NT2/D1 (cell line): ENCODE results near the gene ADAM19.

Experiments used
- DNase-seq: peaks from one replicate; pipeline ENCODE4 v3.0.0-alpha.2; 2011; ENCODE audit warnings: low read depth, low spot score
- H3K27me3 ChIP-seq: 2 replicates; pipeline ENCODE4 v1.6.0; 2011; ENCODE audit warnings: mild to moderate bottlenecking; ENCODE audit not compliant: insufficient read length, insufficient read depth
- H3K36me3 ChIP-seq: 2 replicates; pipeline ENCODE4 v1.6.1; 2011; ENCODE audit warnings: mild to moderate bottlenecking, low read length, mixed read lengths; ENCODE audit not compliant: insufficient read depth, insufficient read length
- H3K4me1 ChIP-seq: 2 replicates; pipeline ENCODE4 v1.5.1; 2011; ENCODE audit not compliant: insufficient read depth, insufficient read length
- H3K4me3 ChIP-seq: 2 replicates; pipeline ENCODE4 v1.5.1; 2011; ENCODE audit warnings: low read depth; ENCODE audit not compliant: insufficient read length
- H3K9ac ChIP-seq: 2 replicates; pipeline ENCODE4 v1.6.0; 2011; ENCODE audit warnings: low read depth; ENCODE audit not compliant: insufficient read length
- H3K9me3 ChIP-seq: 2 replicates; pipeline ENCODE4 v1.5.1; 2011; ENCODE audit warnings: mild to moderate bottlenecking, low read length; ENCODE audit not compliant: insufficient read depth
- SUZ12 ChIP-seq: IDR thresholded peaks from 2 replicates; pipeline ENCODE4 v1.6.1; 2011; ENCODE audit not compliant: insufficient read length, insufficient read depth; ENCODE audit errors: extremely low read depth
- YY1 ChIP-seq: IDR thresholded peaks from 2 replicates; pipeline ENCODE4 v1.6.1; 2011; ENCODE audit not compliant: insufficient read length, insufficient read depth
- ZNF274 ChIP-seq: IDR thresholded peaks from 2 replicates; pipeline ENCODE4 v1.6.1; 2011; ENCODE audit warnings: mild to moderate bottlenecking, low read depth, low read length

ADAM19 gene

GRCh38 chr5:157497875-157498611 lies 77.5 kb downstream of the ADAM19 start:
- Histone ChIP-seq H3K27me3 (no peaks in the 10 kb centered on the region), H3K4me1 (no peaks in the 10 kb centered on the region), H3K4me3 (no peak overlapping the region), H3K9ac (no peak overlapping the region), H3K9me3 (no peaks in the 10 kb centered on the region), H3K36me3 (peaks cover 74% of the 10 kb centered on the region)
- no peak for DNase-seq
- TF ChIP-seq ZNF274 (no peak), YY1 (no peak), SUZ12 (no peak)

DNA sequence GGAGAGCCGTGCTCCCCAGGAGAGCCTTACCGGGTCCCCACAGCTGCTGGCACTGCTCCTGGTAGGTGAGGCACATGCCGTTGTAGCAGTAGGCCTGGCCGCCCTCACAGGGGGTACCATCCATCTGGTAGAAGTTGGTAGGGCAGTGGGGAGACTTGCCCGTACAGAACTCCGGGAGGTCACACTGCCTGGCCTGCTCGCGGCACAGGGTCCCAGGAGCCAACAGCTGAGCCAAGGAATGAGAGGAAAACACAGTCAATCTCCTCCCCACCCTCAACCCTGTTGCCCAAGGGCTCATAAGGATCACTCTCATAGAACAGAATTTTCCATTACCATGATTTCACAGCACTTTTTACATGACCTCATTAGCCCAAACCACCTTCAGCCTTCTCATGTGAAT lies 78.7 kb downstream of the ADAM19 start:
- TF ChIP-seq ZNF274 (no peak), SUZ12 (no peak), YY1 (no peak)
- Histone ChIP-seq H3K9ac (no peak overlapping the region), H3K9me3 (no peaks in the 10 kb centered on the region), H3K4me3 (no peak overlapping the region), H3K4me1 (no peaks in the 10 kb centered on the region), H3K27me3 (no peaks in the 10 kb centered on the region), H3K36me3 (peaks cover 73% of the 10 kb centered on the region)
- DNase-seq, result no peak

GRCh38 chr5:157494178-157494832 lies 81.3 kb downstream of the ADAM19 start:
- Histone ChIP-seq H3K9ac (no peak overlapping the region), H3K36me3 (peaks cover 70% of the 10 kb centered on the region), H3K4me3 (no peak overlapping the region), H3K27me3 (no peaks in the 10 kb centered on the region), H3K4me1 (no peaks in the 10 kb centered on the region), H3K9me3 (no peaks in the 10 kb centered on the region)
- DNase-seq, result no peak
- TF ChIP-seq SUZ12, result no peak
- TF ChIP-seq YY1, result no peak
- no peak for TF ChIP-seq ZNF274

DNA sequence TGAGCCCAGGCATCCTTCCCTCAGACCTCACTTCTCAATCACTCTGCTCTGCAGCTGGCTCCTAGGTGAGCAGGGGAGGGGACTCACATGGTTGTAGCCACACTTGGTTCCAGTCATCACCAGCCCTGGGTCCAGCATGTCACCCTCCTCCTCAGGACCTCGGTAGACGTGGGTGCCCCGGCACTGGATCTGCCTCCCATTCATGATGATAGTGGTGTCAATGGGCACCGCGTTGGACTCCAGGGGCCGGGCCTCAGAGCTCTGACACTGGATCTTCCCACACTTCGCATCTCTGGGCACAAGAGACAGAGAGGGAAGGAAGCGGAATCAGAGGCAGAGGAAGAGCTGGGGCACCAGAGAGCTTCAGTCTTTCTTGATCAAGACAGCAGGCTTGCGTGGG lies 82.7 kb downstream of the ADAM19 start:
- TF ChIP-seq YY1 (no peak), SUZ12 (no peak), ZNF274 (no peak)
- H3K9ac ChIP-seq, result no peak overlapping the region
- no peaks in the 10 kb centered on the region for H3K4me1 ChIP-seq
- no peak overlapping the region for H3K4me3 ChIP-seq
- no peaks in the 10 kb centered on the region for H3K9me3 ChIP-seq
- peaks cover 73% of the 10 kb centered on the region for H3K36me3 ChIP-seq
- H3K27me3 ChIP-seq, result no peaks in the 10 kb centered on the region
- DNase-seq, result no peak

DNA sequence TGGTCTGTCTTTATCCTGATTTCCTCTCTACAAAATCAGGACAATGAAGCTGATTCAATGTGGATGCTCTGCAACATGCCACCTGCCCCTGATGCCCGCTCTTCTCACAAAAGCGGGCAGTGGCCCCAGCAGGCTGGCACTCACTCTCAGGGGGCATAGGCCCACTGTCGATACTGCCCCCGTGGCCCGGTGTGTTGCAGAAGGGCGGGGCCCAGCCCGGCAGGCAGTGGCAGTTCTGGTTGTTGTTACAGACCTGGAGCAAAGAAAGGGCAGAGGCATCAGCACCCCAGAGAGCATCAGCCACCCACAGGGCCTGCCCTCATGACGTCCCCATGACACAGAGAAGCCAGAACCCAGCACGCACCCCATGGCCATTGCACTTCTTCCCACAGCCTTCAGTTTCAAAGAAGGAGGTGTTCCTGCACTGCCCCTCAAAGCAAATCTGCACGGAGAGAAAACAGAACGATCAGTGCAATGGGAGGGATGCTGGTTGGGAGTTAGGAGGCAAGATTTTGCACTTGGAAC lies 84.0 kb downstream of the ADAM19 start:
- no peak overlapping the region for H3K9ac ChIP-seq
- peaks cover 73% of the 10 kb centered on the region for H3K36me3 ChIP-seq
- H3K9me3 ChIP-seq, result no peaks in the 10 kb centered on the region
- H3K27me3 ChIP-seq, result no peaks in the 10 kb centered on the region
- no peak for DNase-seq
- H3K4me3 ChIP-seq, result no peak overlapping the region
- H3K4me1 ChIP-seq, result no peaks in the 10 kb centered on the region
- TF ChIP-seq ZNF274, result no peak
- TF ChIP-seq YY1, result no peak
- TF ChIP-seq SUZ12, result no peak

GRCh38 chr5:157487358-157487757 lies 88.2 kb downstream of the ADAM19 start:
- no peak for TF ChIP-seq ZNF274
- TF ChIP-seq SUZ12, result no peak
- TF ChIP-seq YY1, result no peak
- Histone ChIP-seq H3K9ac (no peak overlapping the region), H3K9me3 (no peaks in the 10 kb centered on the region), H3K36me3 (peaks cover 70% of the 10 kb centered on the region), H3K4me1 (no peaks in the 10 kb centered on the region), H3K27me3 (no peaks in the 10 kb centered on the region), H3K4me3 (no peak overlapping the region)
- no peak for DNase-seq

DNA sequence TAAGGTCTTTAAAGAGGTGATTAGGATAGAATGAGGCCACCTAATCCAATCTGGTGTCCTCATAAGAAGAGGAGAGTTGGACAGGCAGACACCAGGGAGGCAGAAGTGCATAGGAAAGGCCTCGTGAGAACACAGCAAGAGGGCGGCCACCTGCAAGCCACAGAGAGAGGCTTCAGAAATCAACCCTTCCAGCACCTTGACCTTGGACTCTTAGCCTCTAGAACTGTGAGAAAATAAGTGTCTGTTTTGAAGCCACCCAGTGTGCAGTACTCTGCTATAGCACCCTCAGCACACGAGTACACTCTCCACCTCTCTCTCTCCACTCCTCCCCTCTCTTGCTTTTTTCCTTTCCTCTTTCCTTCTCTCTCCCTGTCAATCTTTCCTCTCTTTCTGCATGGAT lies 88.7 kb downstream of the ADAM19 start:
- TF ChIP-seq ZNF274, result no peak
- TF ChIP-seq SUZ12, result no peak
- TF ChIP-seq YY1, result no peak
- Histone ChIP-seq H3K36me3 (peaks cover 68% of the 10 kb centered on the region), H3K27me3 (no peaks in the 10 kb centered on the region), H3K9me3 (no peaks in the 10 kb centered on the region), H3K4me1 (no peaks in the 10 kb centered on the region), H3K9ac (no peak overlapping the region), H3K4me3 (no peak overlapping the region)
- DNase-seq, result no peak
